Rectal smooth muscle tissue (tissue), 1 donor: ENCODE data around the gene RCCD1.
"Not testable (repeated sequence)": the region's sequence is repeated elsewhere in the genome, so short reads cannot be mapped to it uniquely, and the experiment has no call there.

Experiments used
- H3K27ac ChIP-seq: one replicate; pipeline ENCODE4 v1.7.0; 2013; ENCODE audit warnings: low read depth, low read length, inconsistent platforms
- H3K27me3 ChIP-seq: one replicate; pipeline ENCODE4 v1.7.0; 2013; ENCODE audit warnings: low read length; ENCODE audit not compliant: control insufficient read depth, insufficient read depth
- H3K36me3 ChIP-seq: one replicate; pipeline ENCODE4 v1.7.0; 2013; ENCODE audit warnings: low read length; ENCODE audit not compliant: control insufficient read depth, insufficient read depth
- H3K4me1 ChIP-seq: one replicate; pipeline ENCODE4 v1.7.0; 2013; ENCODE audit warnings: low read length; ENCODE audit not compliant: control insufficient read depth, insufficient read depth
- H3K4me3 ChIP-seq: one replicate; pipeline ENCODE4 v1.7.0; 2013; ENCODE audit warnings: low read length
- H3K9ac ChIP-seq: one replicate; pipeline ENCODE4 v1.7.0; 2013; ENCODE audit warnings: low read length

Gene RCCD1

GRCh38 chr15:90926766-90927165, 27.9 kb upstream of the RCCD1 start:
- not testable (repeated sequence) for H3K9ac ChIP-seq, H3K27ac ChIP-seq, H3K27me3 ChIP-seq, H3K4me1 ChIP-seq, H3K36me3 ChIP-seq, H3K4me3 ChIP-seq

GRCh38 chr15:90928106-90928505, 26.6 kb upstream of the RCCD1 start:
- not testable (repeated sequence) for H3K27ac ChIP-seq

GRCh38 chr15:90929246-90930019, 25.3 kb upstream of the RCCD1 start:
- no peaks in the 10 kb centered on the region for H3K36me3 ChIP-seq
- H3K27me3 ChIP-seq = no peaks in the 10 kb centered on the region
- peak overlapping the region; percentile 81 for H3K4me3 ChIP-seq
- H3K4me1 ChIP-seq = peaks cover 17% of the 10 kb centered on the region
- H3K27ac ChIP-seq = peak overlapping the region; percentile 88
- H3K9ac ChIP-seq = peak overlapping the region; percentile 52

More at GRCh38 chr15:90928106-90928505, 26.6 kb upstream of the RCCD1 start:
- H3K27me3 ChIP-seq, H3K9ac ChIP-seq, H3K4me3 ChIP-seq, H3K36me3 ChIP-seq: not testable (repeated sequence)
- H3K4me1 ChIP-seq = peaks cover 12% of the 10 kb centered on the region

- Histone ChIP-seq H3K4me1 (peaks cover 23% of the 10 kb centered on the region), H3K4me3 (peak overlapping the region; percentile 81), H3K27me3 (no peaks in the 10 kb centered on the region), H3K27ac (peak overlapping the region; percentile 88), H3K36me3 (no peaks in the 10 kb centered on the region), H3K9ac (peak overlapping the region; percentile 60)
These were observed 23.7 kb upstream of the RCCD1 start for GRCh38 chr15:90930861-90931574.

GRCh38 chr15:90931575-90931827, 23.2 kb upstream of the RCCD1 start:
- H3K4me3 ChIP-seq = peak overlapping the region; percentile 78
- peak overlapping the region; percentile 72 for H3K9ac ChIP-seq
- no peaks in the 10 kb centered on the region for H3K36me3 ChIP-seq
- no peaks in the 10 kb centered on the region for H3K27me3 ChIP-seq
- H3K27ac ChIP-seq = peak overlapping the region; percentile 78
- peaks cover 25% of the 10 kb centered on the region for H3K4me1 ChIP-seq

- Histone ChIP-seq H3K9ac (peak within 1 kb of the TSS; percentile 72), H3K27ac (peak within 1 kb of the TSS; percentile 78), H3K4me3 (peak within 1 kb of the TSS; percentile 78), H3K4me1 (peaks cover 25% of the 10 kb centered on the region), H3K27me3 (no peaks in the 10 kb centered on the region), H3K36me3 (no peaks in the 10 kb centered on the region)
These were observed 22.6 kb upstream of the RCCD1 start, which contains the start of gene HDDC3 for GRCh38 chr15:90931828-90932659. Gene HDDC3, minus strand, starts transcription at chr15:90932549. Its CDS starts 9 bp downstream, at chr15:90932540.

GRCh38 chr15:90932660-90932991, 22.1 kb upstream of the RCCD1 start:
- H3K9ac ChIP-seq = peak overlapping the region; percentile 19
- no peaks in the 10 kb centered on the region for H3K27me3 ChIP-seq
- no peak overlapping the region for H3K4me3 ChIP-seq
- peaks cover 25% of the 10 kb centered on the region for H3K4me1 ChIP-seq
- H3K27ac ChIP-seq = peak overlapping the region; percentile 75
- no peaks in the 10 kb centered on the region for H3K36me3 ChIP-seq

- H3K4me1 ChIP-seq = peaks cover 25% of the 10 kb centered on the region
- peaks cover under 1% of the 10 kb centered on the region for H3K36me3 ChIP-seq
- H3K4me3 ChIP-seq = no peak overlapping the region
- peak overlapping the region; percentile 19 for H3K9ac ChIP-seq
- H3K27ac ChIP-seq = no peak overlapping the region
- H3K27me3 ChIP-seq = no peaks in the 10 kb centered on the region
These were observed 21.4 kb upstream of the RCCD1 start for GRCh38 chr15:90933301-90933700.

GRCh38 chr15:90934256-90934948, 20.3 kb upstream of the RCCD1 start:
- H3K27ac ChIP-seq = peak overlapping the region; percentile 60
- peaks cover 25% of the 10 kb centered on the region for H3K4me1 ChIP-seq
- peak overlapping the region; percentile 79 for H3K4me3 ChIP-seq
- no peaks in the 10 kb centered on the region for H3K27me3 ChIP-seq
- H3K36me3 ChIP-seq = peaks cover 6% of the 10 kb centered on the region
- peak overlapping the region; percentile 4 for H3K9ac ChIP-seq

GRCh38 chr15:90934949-90935751, 19.5 kb upstream of the RCCD1 start, which contains the start of gene UNC45A:
Gene UNC45A, plus strand, starts transcription at chr15:90935285. Its CDS starts 40 bp downstream, at chr15:90935325.
- H3K4me3 ChIP-seq = peak within 1 kb of the TSS; percentile 79
- peak within 1 kb of the TSS; percentile 60 for H3K27ac ChIP-seq
- peaks cover 13% of the 10 kb centered on the region for H3K36me3 ChIP-seq
- no peaks in the 10 kb centered on the region for H3K27me3 ChIP-seq
- peak within 1 kb of the TSS; percentile 58 for H3K9ac ChIP-seq
- peaks cover 25% of the 10 kb centered on the region for H3K4me1 ChIP-seq

GRCh38 chr15:90936823-90937222, 17.9 kb upstream of the RCCD1 start:
- Histone ChIP-seq H3K9ac (no peak overlapping the region), H3K36me3 (peaks cover 16% of the 10 kb centered on the region), H3K4me3 (no peak overlapping the region), H3K27ac (no peak overlapping the region), H3K4me1 (peaks cover 19% of the 10 kb centered on the region), H3K27me3 (no peaks in the 10 kb centered on the region)
